GM12878 (cell line): ENCODE results near the gene SLC37A1. TPM values are rescaled to one million over a fixed set of nuclear protein-coding genes. Genes with fewer than 3 reads are reported as not detected.

Source experiments
- ATAC-seq: fragments of 200-7000 bp; cut with Tn5 transposase; 3 replicates; pipeline ENCODE4 v1.9.1; 2020; ENCODE audit warnings: mild to moderate bottlenecking, moderate library complexity
- BruUV-seq: library from RNA; stranded (reverse); fragments of 400-500 nt; replicated peaks from 2 replicates; lab custom pipeline; 2021; lab: Mats Ljungman, UMichigan
- CTCF ChIA-PET: fragments of 300-600 bp; sonication (Branson Sonifier 250); formaldehyde crosslinking; extraction: SDS; loops from one replicate; lab custom pipeline; 2021; ENCODE audit warnings: inconsistent platforms; lab: Yijun Ruan, JAX
- POLR2A ChIA-PET: fragments of 350-600 bp; formaldehyde crosslinking; extraction: SDS; loops from one replicate; lab custom pipeline; 2021; ENCODE audit warnings: inconsistent platforms; lab: Charles Lee
- RAD21 ChIA-PET: fragments of 300-600 bp; sonication (Branson Sonifier 250); formaldehyde crosslinking; loops from one replicate; lab custom pipeline; 2023; ENCODE audit warnings: antibody characterized with exemption; ENCODE audit not compliant: unreplicated experiment; lab: Charles Lee
- SMC1A ChIA-PET: fragments of 300-600 bp; sonication (Branson Sonifier 250); formaldehyde crosslinking; loops from one replicate; lab custom pipeline; 2023; ENCODE audit not compliant: unreplicated experiment, uncharacterized antibody; lab: Charles Lee
- DNase-seq: peaks from one replicate; pipeline ENCODE4 v3.0.0-alpha.2; 2011; ENCODE audit warnings: low read depth, low spot score
- FAIRE-seq: peaks from 3 replicates; lab custom pipeline; 2011; peaks lifted over from hg19 to GRCh38; lab: Jason Lieb, UNC
- H2AFZ ChIP-seq: 2 replicates; pipeline ENCODE4 v1.6.0; 2011; ENCODE audit warnings: low read depth, low read length, control low read depth; ENCODE audit not compliant: control insufficient read depth
- H3K27ac ChIP-seq: 2 replicates; pipeline ENCODE4 v1.5.1; 2011; ENCODE audit warnings: control low read depth; ENCODE audit not compliant: control insufficient read depth, insufficient read depth
- H3K27me3 ChIP-seq, 2 experiments: replicated peaks in 1 of 2; 2 replicates each; pipeline versions ENCODE4 v1.6.0 to v1.6.1; 2011; ENCODE audit warnings: low read length in 1 of 2; ENCODE audit not compliant: control insufficient read depth in 2 of 2, insufficient read depth in 2 of 2
- H3K36me3 ChIP-seq, 2 experiments: 2 replicates each; pipeline ENCODE4 v1.5.1; 2011; ENCODE audit warnings: low read length in 1 of 2; ENCODE audit not compliant: control insufficient read depth in 2 of 2, insufficient read depth in 2 of 2
- H3K4me1 ChIP-seq: 2 replicates; pipeline ENCODE4 v1.6.1; 2011; ENCODE audit warnings: mild to moderate bottlenecking, low read length, moderate library complexity, mixed read lengths; ENCODE audit not compliant: control insufficient read depth, insufficient read depth
- H3K4me2 ChIP-seq: 2 replicates; pipeline ENCODE4 v1.6.0; 2011; ENCODE audit warnings: control low read depth; ENCODE audit not compliant: control insufficient read depth, insufficient read depth
- H3K4me3 ChIP-seq: fragments of 200-600 bp; sonication (generic); 2 replicates; pipeline ENCODE4 v1.5.1; 2016
- H3K79me2 ChIP-seq: 2 replicates; pipeline ENCODE4 v1.6.0; 2011; ENCODE audit warnings: low read length; ENCODE audit not compliant: control insufficient read depth, insufficient read depth
- H3K9ac ChIP-seq: 2 replicates; pipeline ENCODE4 v1.8.0; 2011; ENCODE audit warnings: low read length, control low read depth, mixed read lengths; ENCODE audit not compliant: control insufficient read depth, insufficient read depth
- H3K9me3 ChIP-seq: replicated peaks from 3 replicates; pipeline ENCODE4 v1.5.1; 2011; ENCODE audit warnings: mild to moderate bottlenecking, low read length; ENCODE audit not compliant: control insufficient read depth, insufficient read depth
- H4K20me1 ChIP-seq: 2 replicates; pipeline ENCODE4 v1.6.0; 2011; ENCODE audit not compliant: control insufficient read depth, insufficient read depth
- CREB1 ChIP-seq: IDR thresholded peaks from 2 replicates; pipeline ENCODE4 v1.6.1; 2012; ENCODE audit warnings: low read depth, mild to moderate bottlenecking, inconsistent platforms
- CREM ChIP-seq: IDR thresholded peaks from 2 replicates; pipeline ENCODE4 v1.6.1; 2014; ENCODE audit warnings: antibody characterized with exemption, low read depth
- EP300 ChIP-seq, 2 experiments: fragments of 150-350 bp in 1 of 2; IDR thresholded peaks; 2 replicates each; pipeline ENCODE4 v1.6.1; 2011 to 2012; ENCODE audit warnings: low read depth in 2 of 2, low read length in 2 of 2, borderline replicate concordance in 1 of 2, improper control_type of control experiment in 1 of 2, inconsistent platforms in 1 of 2; ENCODE audit not compliant: control insufficient read depth in 1 of 2
- IRF4 ChIP-seq: IDR thresholded peaks from 2 replicates; pipeline ENCODE4 v1.6.1; 2011; ENCODE audit warnings: low read depth, low read length
- SUPT20H ChIP-seq: IDR thresholded peaks from 2 replicates; pipeline ENCODE4 v1.6.1; 2011; ENCODE audit warnings: low read depth, mild to moderate bottlenecking, low read length, moderate library complexity, borderline replicate concordance; ENCODE audit not compliant: control insufficient read depth
- WRNIP1 ChIP-seq: IDR thresholded peaks from 2 replicates; pipeline ENCODE4 v1.6.1; 2011; ENCODE audit warnings: low read depth, low read length, improper control_type of control experiment, borderline replicate concordance
- ZNF274 ChIP-seq: IDR thresholded peaks from one replicate; pipeline ENCODE4 v1.8.0; 2011; ENCODE audit not compliant: insufficient read length, insufficient read depth
- WGBS: methylation state at CpG from one replicate; pipeline ENCODE4 v1.1.6; 2016; ENCODE audit warnings: low lambda C conversion rate; ENCODE audit not compliant: insufficient replicate concordance, insufficient coverage; ENCODE audit errors: missing lambda C conversion rate; 5-methylcytosine and 5-hydroxymethylcytosine counted together
- in situ Hi-C: fragments of 300-500 bp; cut with MboI; formaldehyde crosslinking; loops from 9 replicates; pipeline ENCODE4 v1.14.3; 2018; ENCODE audit warnings: mixed read lengths
- intact Hi-C: fragments of 100-400 bp; cut with micrococcal nuclease; formaldehyde crosslinking; loops from one replicate; pipeline ENCODE4 v1.14.2; 2022; ENCODE audit not compliant: unreplicated experiment
- polyA plus RNA-seq, 11 experiments: library from polyadenylated mRNA; depleted of rRNA in 4 of 11; unstranded in 6 of 11; stranded (reverse) in 5 of 11; fragments of >200 nt; fragmentation: Nextera tagmentation in 4 of 11; fragmentation: Illumina TruSeq in 1 of 11; extraction: Ambion mirVana in 4 of 11; extraction: Trizol in 1 of 11; gene quantifications; 1 replicate in 1 of 11; 2 replicates in 10 of 11; pipeline versions ENCODE4 v1.2.1 to v1.2.3, GENCODE V29; 2011 to 2016; ENCODE audit warnings: inconsistent platforms in 2 of 11, missing spikeins in 2 of 11, low read depth in 1 of 11
- total RNA-seq, 4 experiments: library from RNA; depleted of rRNA in 3 of 4; stranded (reverse); fragments of >200 nt in 3 of 4; fragmentation: Illumina TruSeq in 1 of 4; extraction: Trizol in 1 of 4; gene quantifications; 2 replicates each; pipeline versions ENCODE4 v1.2.1 to v1.2.3, GENCODE V29; 2013 to 2021
- TF ChIP-seq, protein P1 (sequence below): fragments of 450-650 bp; IDR thresholded peaks from 2 replicates; pipeline ENCODE4 v1.6.1; 2017; ENCODE audit warnings: mild to moderate bottlenecking, low read depth, inconsistent platforms; ENCODE audit not compliant: poor library complexity, severe bottlenecking
- TF ChIP-seq, protein P2 (sequence below), 3 experiments: IDR thresholded peaks in 2 of 3; conservative IDR thresholded peaks in 1 of 3; 2 replicates each; pipeline ENCODE4 v1.5.1; 2011; ENCODE audit warnings: low read depth in 3 of 3, low read length in 3 of 3, mild to moderate bottlenecking in 3 of 3, control low read depth in 2 of 3, moderate library complexity in 2 of 3, inconsistent platforms in 1 of 3, mixed read lengths in 1 of 3; ENCODE audit not compliant: control insufficient read depth in 2 of 3, insufficient read depth in 1 of 3; ENCODE audit errors: extremely low read depth in 1 of 3
- TF ChIP-seq, protein P3 (sequence below): fragments of 450-650 bp; IDR thresholded peaks from 2 replicates; pipeline ENCODE4 v1.6.1; 2017; ENCODE audit warnings: low read depth, mild to moderate bottlenecking, moderate library complexity

Gene SLC37A1
- total and polyA plus RNA-seq, 10 of the 15 experiments (the other 5 are each of a cell fraction or from before 2014, with no cell fraction given): 1.1 to 35.5 (median 24.4) TPM

DNA sequence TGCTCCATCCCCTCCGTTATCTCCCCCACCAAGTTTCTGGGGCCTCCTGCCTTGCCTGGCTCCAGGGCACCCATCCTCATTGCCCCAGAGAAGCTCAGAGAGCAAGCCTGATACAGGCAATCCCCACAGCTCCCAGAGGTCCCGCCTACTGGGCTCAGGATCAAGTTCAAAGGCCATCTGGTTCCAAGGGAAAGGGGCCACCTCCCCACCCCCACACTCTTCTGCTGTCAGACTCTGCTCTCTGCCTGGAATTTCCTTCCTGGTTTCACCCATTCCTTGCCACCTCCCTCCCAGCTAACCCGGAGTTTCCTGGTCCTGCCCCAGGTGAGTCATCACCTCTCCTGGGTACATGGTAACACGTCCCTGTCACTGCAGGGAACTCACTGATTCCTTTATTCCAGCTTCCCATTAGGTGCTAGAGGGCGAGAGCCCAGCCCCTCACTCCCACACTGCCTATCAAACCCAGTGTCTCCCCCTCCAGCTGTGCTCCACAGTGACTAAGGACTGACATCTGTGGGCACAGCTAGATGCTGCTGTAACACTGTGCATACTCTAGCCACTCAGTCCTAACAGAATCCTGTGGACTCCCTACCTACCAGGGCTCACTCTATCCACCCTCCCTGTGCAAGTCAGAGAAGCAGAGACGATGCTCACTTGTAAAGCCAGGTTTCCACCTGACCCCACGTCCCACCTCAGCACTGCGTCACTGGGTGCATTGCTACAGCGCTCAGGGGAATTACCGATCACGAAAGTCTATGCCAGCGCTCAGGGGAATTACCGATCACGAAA lies 39.4 kb upstream of the SLC37A1 start:
- BruUV-seq: no TSS peak
- no peak overlapping the region for H3K4me3 ChIP-seq
- H4K20me1 ChIP-seq: no peaks in the 10 kb centered on the region
- CTCF ChIA-PET: interaction anchor here (1.0 to 6.4 kb wide), 4 partner anchors 14 to 61 kb away, joined by 3 to 71 read pairs (median 6); no protein-coding TSS in a partner anchor
- DNase-seq (no peak), ATAC-seq (peak; percentile 83), FAIRE-seq (peak; percentile 77)
- H3K4me1 ChIP-seq: peaks cover 53% of the 10 kb centered on the region
- SMC1A ChIA-PET: interaction anchor here (0.6 to 2.7 kb wide), 8 partner anchors 13 to 250 kb away, joined by 3 to 29 read pairs (median 4); no protein-coding TSS in a partner anchor
- no peaks in the 10 kb centered on the region for H3K27me3 ChIP-seq
- no peaks in the 10 kb centered on the region for H3K36me3 ChIP-seq
- POLR2A ChIA-PET: interaction anchor here (0.6 to 2.0 kb wide), 4 partner anchors 12 to 64 kb away, joined by 3 to 7 read pairs (median 5); no protein-coding TSS in a partner anchor
- H3K79me2 ChIP-seq: no peaks in the 10 kb centered on the region
- peak overlapping the region; percentile 20; the same call in 1 of the 2 replicates for H3K27ac ChIP-seq
- no peaks in the 10 kb centered on the region; the same call in 2 of the 3 replicates for H3K9me3 ChIP-seq
- no peak overlapping the region for H2AFZ ChIP-seq
- in situ Hi-C loops (no loop called here), intact Hi-C loops (no loop called here)
- WGBS: 14% methylated on average over 14 of the region's 14 CpGs
- no peak overlapping the region for H3K9ac ChIP-seq
- RAD21 ChIA-PET: interaction anchor here (0.7 to 7.1 kb wide), 9 partner anchors 18 to 64 kb away, joined by 3 to 58 read pairs (median 4); no protein-coding TSS in a partner anchor
- peak overlapping the region; percentile 57 for H3K4me2 ChIP-seq
- TF ChIP-seq, protein P1, sequence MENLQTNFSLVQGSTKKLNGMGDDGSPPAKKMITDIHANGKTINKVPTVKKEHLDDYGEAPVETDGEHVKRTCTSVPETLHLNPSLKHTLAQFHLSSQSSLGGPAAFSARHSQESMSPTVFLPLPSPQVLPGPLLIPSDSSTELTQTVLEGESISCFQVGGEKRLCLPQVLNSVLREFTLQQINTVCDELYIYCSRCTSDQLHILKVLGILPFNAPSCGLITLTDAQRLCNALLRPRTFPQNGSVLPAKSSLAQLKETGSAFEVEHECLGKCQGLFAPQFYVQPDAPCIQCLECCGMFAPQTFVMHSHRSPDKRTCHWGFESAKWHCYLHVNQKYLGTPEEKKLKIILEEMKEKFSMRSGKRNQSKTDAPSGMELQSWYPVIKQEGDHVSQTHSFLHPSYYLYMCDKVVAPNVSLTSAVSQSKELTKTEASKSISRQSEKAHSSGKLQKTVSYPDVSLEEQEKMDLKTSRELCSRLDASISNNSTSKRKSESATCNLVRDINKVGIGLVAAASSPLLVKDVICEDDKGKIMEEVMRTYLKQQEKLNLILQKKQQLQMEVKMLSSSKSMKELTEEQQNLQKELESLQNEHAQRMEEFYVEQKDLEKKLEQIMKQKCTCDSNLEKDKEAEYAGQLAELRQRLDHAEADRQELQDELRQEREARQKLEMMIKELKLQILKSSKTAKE: no peak
- TF ChIP-seq ZNF274 (no peak), CREM (peak; percentile 74; the same call in 1 of the 2 replicates), WRNIP1 (no peak), SUPT20H (no peak), CREB1 (peak; percentile 79), EP300 (IDR thresholded peaks at IDR 0.05; ENCODE audit: borderline replicate concordance in 1 of 2, control insufficient read depth in 1 of 2, low read depth in 2 of 2, low read length in 2 of 2) (peak; percentile 21 to 71; a peak in 1 of 4 replicates), IRF4 (no peak)
- TF ChIP-seq, protein P2, sequence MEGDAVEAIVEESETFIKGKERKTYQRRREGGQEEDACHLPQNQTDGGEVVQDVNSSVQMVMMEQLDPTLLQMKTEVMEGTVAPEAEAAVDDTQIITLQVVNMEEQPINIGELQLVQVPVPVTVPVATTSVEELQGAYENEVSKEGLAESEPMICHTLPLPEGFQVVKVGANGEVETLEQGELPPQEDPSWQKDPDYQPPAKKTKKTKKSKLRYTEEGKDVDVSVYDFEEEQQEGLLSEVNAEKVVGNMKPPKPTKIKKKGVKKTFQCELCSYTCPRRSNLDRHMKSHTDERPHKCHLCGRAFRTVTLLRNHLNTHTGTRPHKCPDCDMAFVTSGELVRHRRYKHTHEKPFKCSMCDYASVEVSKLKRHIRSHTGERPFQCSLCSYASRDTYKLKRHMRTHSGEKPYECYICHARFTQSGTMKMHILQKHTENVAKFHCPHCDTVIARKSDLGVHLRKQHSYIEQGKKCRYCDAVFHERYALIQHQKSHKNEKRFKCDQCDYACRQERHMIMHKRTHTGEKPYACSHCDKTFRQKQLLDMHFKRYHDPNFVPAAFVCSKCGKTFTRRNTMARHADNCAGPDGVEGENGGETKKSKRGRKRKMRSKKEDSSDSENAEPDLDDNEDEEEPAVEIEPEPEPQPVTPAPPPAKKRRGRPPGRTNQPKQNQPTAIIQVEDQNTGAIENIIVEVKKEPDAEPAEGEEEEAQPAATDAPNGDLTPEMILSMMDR (IDR thresholded peaks at IDR 0.05 in 2 of 3, conservative IDR thresholded peaks at IDR 0.05 in 1 of 3; ENCODE audit: control insufficient read depth in 2 of 3, extremely low read depth in 1 of 3, insufficient read depth in 1 of 3, low read depth in 3 of 3, low read length in 3 of 3): no peak; a peak in 1 of 6 replicates
- TF ChIP-seq, protein P3, sequence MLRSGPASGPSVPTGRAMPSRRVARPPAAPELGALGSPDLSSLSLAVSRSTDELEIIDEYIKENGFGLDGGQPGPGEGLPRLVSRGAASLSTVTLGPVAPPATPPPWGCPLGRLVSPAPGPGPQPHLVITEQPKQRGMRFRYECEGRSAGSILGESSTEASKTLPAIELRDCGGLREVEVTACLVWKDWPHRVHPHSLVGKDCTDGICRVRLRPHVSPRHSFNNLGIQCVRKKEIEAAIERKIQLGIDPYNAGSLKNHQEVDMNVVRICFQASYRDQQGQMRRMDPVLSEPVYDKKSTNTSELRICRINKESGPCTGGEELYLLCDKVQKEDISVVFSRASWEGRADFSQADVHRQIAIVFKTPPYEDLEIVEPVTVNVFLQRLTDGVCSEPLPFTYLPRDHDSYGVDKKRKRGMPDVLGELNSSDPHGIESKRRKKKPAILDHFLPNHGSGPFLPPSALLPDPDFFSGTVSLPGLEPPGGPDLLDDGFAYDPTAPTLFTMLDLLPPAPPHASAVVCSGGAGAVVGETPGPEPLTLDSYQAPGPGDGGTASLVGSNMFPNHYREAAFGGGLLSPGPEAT: 0 out of 2 replicates have a peak, but pooled peaks have one; percentile 21
